Lower lobe of right lung (tissue), 2 donors: ENCODE data around the gene STIM1. TPM values are rescaled to one million over a fixed set of nuclear protein-coding genes. Genes with fewer than 3 reads are reported as not detected.

Experiments used
- ATAC-seq, 2 donors: fragments of 200-7000 bp; cut with Tn5 transposase; one replicate each; pipeline ENCODE4 v1.9.1; 2020 to 2022; ENCODE audit warnings: mild to moderate bottlenecking in 2 of 2, moderate library complexity in 2 of 2
- DNase-seq: peaks from one replicate; pipeline ENCODE4 v3.0.0-alpha.2; 2020
- H3K27ac ChIP-seq: fragments of 200-600 bp; one replicate; pipeline ENCODE4 v1.8.0; 2022
- H3K27me3 ChIP-seq: fragments of 200-600 bp; one replicate; pipeline ENCODE4 v1.8.0; 2022; ENCODE audit warnings: low read depth
- H3K36me3 ChIP-seq: fragments of 200-600 bp; one replicate; pipeline ENCODE4 v1.8.0; 2022; ENCODE audit warnings: mild to moderate bottlenecking
- H3K4me1 ChIP-seq: fragments of 200-600 bp; one replicate; pipeline ENCODE4 v1.8.0; 2022
- H3K4me3 ChIP-seq: fragments of 200-600 bp; one replicate; pipeline ENCODE4 v1.8.0; 2022; ENCODE audit warnings: mild to moderate bottlenecking
- H3K9me3 ChIP-seq: fragments of 200-600 bp; one replicate; pipeline ENCODE4 v1.8.0; 2022
- CTCF ChIP-seq: fragments of 200-600 bp; IDR thresholded peaks from one replicate; pipeline ENCODE4 v1.8.0; 2022; ENCODE audit warnings: antibody characterized with exemption, mild to moderate bottlenecking
- intact Hi-C: fragments of 100-400 bp; cut with DNase I; formaldehyde crosslinking; loops from one replicate; pipeline ENCODE4 v1.11.0; 2022
- total RNA-seq: library from RNA; stranded (reverse); fragmentation: NEBNext Ultra II Directional; extraction: Animal tissue kit (Norgen Biotek cat#: 25700); gene quantifications from one replicate; pipeline ENCODE4 v1.2.1, GENCODE V29; 2021
- donor health status: DM: no; HTN: yes; CAD: no; lungs with severe emphysema.

Gene STIM1
- total RNA-seq, 1 donor from 2014 or later = 59.5 TPM

- H3K4me1 ChIP-seq = no peaks in the 10 kb centered on the region
- H3K4me3 ChIP-seq = no peak overlapping the region
- no peaks in the 10 kb centered on the region for H3K9me3 ChIP-seq
- DNase-seq (no peak), ATAC-seq (no peak)
- TF ChIP-seq CTCF = no peak
- no peaks in the 10 kb centered on the region for H3K27me3 ChIP-seq
- peaks cover 11% of the 10 kb centered on the region for H3K36me3 ChIP-seq
- intact Hi-C loops = no loop called here
- H3K27ac ChIP-seq = no peak overlapping the region
Observed at GRCh38 chr11:3970108-3970507, 114.6 kb downstream of the STIM1 start.

- DNase-seq = no peak
- Histone ChIP-seq H3K4me3 (no peak overlapping the region), H3K36me3 (peaks cover 11% of the 10 kb centered on the region), H3K27me3 (no peaks in the 10 kb centered on the region), H3K27ac (no peak overlapping the region), H3K4me1 (no peaks in the 10 kb centered on the region), H3K9me3 (no peaks in the 10 kb centered on the region)
- no peak for ATAC-seq
- intact Hi-C loops = no loop called here
- TF ChIP-seq CTCF = no peak
Observed at GRCh38 chr11:3971756-3972404, 116.4 kb downstream of the STIM1 start.

- TF ChIP-seq CTCF = no peak
- no peaks in the 10 kb centered on the region for H3K4me1 ChIP-seq
- H3K27me3 ChIP-seq = no peaks in the 10 kb centered on the region
- ATAC-seq = no peak
- no peaks in the 10 kb centered on the region for H3K9me3 ChIP-seq
- intact Hi-C loops = no loop called here
- no peak overlapping the region for H3K4me3 ChIP-seq
- peaks cover 11% of the 10 kb centered on the region for H3K36me3 ChIP-seq
- no peak overlapping the region for H3K27ac ChIP-seq
- no peak for DNase-seq
Observed at GRCh38 chr11:3972431-3972830, 117.0 kb downstream of the STIM1 start.

GRCh38 chr11:3977078-3977477, 121.6 kb downstream of the STIM1 start:
- ATAC-seq (no peak), DNase-seq (no peak)
- Histone ChIP-seq H3K27me3 (no peaks in the 10 kb centered on the region), H3K36me3 (no peaks in the 10 kb centered on the region), H3K4me1 (no peaks in the 10 kb centered on the region), H3K4me3 (no peak overlapping the region), H3K27ac (no peak overlapping the region), H3K9me3 (no peaks in the 10 kb centered on the region)
- no peak for TF ChIP-seq CTCF
- intact Hi-C loops = no loop called here

GRCh38 chr11:3981084-3981633, 125.7 kb downstream of the STIM1 start:
- no peak for TF ChIP-seq CTCF
- Histone ChIP-seq H3K9me3 (no peaks in the 10 kb centered on the region), H3K27ac (no peak overlapping the region), H3K36me3 (no peaks in the 10 kb centered on the region), H3K4me1 (no peaks in the 10 kb centered on the region), H3K27me3 (no peaks in the 10 kb centered on the region), H3K4me3 (no peak overlapping the region)
- intact Hi-C loops = no loop called here
- no peak for ATAC-seq
- no peak for DNase-seq
